ENCODE results near the gene GSTP1.
"Not testable (repeated sequence)": the region's sequence is repeated elsewhere in the genome, so short reads cannot be mapped to it uniquely, and the experiment has no call there.

DNA sequence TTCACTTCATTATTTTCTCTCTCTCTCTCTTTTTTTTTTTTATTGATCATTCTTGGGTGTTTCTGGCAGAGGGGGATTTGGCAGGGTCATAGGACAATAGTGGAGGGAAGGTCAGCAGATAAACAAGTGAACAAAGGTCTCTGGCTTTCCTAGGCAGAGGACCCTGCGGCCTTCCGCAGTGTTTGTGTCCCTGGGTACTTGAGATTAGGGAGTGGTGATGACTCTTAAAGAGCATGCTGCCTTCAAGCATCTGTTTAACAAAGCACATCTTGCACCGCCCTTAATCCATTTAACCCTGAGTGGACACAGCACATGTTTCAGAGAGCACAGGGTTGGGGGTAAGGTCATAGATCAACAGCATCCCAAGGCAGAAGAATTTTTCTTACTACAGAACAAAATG is 13.8 kb downstream of the GSTP1 start:
- TF ChIP-seq POLR2AphosphoS5 (IDR thresholded peaks at IDR 0.05; ENCODE audit: borderline replicate concordance, low read depth, low read length); EZH2 (IDR thresholded peaks at IDR 0.05); FOXP2 (optimal IDR thresholded peaks at IDR 0.05; ENCODE audit: control extremely low read depth, extremely low read length, insufficient read depth): not testable (repeated sequence)
